ENCODE measurements around the gene HSDL1.
"Not testable (repeated sequence)": the region's sequence is repeated elsewhere in the genome, so short reads cannot be mapped to it uniquely, and the experiment has no call there.

The HSDL1 gene

DNA sequence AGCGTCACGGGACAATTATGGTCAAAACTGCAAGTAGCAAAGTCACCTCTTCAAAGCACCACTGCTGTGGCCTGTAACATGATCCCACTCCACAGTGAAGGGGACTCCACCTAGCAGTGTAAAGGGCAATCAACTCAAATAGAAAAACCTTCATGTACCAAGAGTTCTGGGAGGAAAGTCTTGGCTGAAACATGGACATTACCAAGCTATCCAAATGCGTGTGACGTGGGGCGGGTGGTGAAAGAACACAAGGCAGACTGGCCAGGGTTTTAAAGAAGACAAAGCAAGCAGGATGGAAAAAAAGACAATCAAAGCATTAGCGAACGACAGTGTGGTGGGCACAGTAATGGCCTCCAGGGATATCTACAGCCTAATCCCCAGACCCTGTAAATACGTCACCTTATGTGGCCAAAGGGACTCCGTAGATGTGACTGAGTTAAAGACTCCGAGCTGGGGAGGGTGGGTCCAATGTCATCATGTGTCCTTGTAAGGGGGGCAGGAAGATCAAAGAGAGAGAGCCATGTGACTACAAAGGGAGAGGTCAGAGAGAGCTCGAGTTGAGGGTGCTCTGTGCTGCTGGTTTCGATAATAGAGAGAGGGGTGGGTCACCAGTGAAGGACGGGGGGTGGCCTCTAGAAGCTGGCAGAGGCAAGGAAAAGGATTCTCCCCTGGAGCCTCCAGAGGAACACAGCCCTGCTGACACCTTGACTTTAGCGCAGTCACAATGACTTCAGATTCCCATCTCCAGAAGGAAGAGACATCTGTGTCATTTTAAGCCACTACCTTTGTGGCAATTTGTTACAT, 6.0 kb downstream of the HSDL1 start:
- peak in 1 of 5 experiments; percentile 81 for DNase-seq

DNA sequence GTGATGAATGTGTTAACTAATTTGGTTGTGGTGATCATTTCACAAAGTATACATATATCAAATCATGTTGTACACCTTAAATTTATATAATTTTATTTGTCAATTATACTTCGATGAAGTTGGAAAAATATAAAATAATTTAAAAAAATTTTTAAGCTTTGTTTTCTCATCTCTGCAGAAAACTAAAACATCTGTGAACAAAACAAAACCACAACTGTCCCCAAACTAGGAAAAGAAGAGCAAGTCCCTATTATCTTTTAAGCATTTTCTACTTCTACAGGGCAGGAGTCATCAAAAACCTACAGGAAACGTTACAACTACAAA, 6.5 kb downstream of the HSDL1 start:
- no peak for DNase-seq

DNA sequence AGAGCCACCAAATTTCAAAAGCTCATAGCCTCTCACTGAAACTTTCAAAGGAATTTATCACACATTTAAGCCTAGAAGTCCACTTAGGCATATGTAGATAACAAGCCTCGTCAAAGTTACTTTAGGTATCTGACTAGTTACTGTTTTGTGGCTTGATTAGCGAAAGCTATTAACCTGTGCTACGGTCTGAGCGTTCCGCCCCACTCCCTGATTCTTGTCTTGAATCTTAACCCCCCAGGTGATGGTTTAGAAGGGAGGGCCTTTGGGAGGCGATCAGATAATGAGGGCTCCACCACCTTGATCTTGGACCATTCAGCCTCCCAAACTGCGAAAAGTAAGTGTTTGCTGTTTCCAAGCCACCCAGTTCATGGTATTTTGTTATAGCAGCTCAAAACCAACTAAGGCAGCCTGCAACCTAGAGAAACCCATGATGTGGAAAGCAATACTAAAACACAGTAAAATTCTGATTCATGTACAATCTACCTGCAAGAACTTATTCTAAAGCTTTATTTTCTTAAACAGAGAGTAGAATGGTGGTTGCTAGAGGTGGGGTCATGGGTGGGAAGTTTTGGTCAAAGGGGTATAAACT, 7.1 kb downstream of the HSDL1 start:
- DNase-seq: no peak

- DNase-seq: no peak
Measured at GRCh38 chr16:84137287-84137686, 7.7 kb downstream of the HSDL1 start.

- DNase-seq: no peak
Measured at GRCh38 chr16:84136331-84137125, 8.4 kb downstream of the HSDL1 start.

DNA sequence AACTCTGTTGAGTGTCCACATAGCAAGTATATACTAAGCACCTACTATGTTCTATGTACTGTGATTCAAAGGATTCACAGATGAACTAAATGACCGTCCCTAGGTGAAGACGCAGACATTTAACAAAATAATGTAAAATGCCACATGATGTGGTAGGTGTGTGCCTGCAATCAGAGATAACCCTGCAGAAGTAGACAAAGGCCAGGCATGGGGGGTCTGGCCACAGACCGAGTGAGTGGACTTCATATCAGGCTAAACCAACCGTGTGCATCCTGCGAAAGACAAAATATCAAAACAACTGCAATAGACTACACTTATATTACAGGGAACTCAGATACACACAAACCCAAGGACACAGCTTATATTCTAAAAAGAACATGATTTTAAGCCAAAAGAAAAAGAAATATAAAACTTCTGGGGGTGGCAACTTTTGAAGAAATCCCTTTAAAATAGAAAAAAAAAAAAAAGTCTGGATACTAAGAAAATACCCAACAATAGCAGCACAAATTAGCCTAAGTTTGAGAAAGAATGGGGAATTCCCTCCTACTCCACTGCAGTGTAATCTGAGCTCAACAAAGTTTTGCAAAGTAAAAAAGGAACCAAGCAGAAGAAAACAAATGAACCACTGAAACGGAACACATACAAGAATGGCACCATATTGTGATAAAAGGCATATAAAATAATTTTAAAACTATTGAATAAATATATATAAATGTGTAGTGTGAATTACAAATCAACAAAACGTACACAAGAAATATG, 12.3 kb downstream of the HSDL1 start:
- no peak for DNase-seq

- DNase-seq: no peak
Measured at GRCh38 chr16:84131117-84131516, 13.9 kb downstream of the HSDL1 start.

GRCh38 chr16:84124257-84125073, 20.5 kb downstream of the HSDL1 start:
- no peak for DNase-seq

- no peak for DNase-seq
Measured at GRCh38 chr16:84121007-84121406, 24.0 kb downstream of the HSDL1 start.

DNA sequence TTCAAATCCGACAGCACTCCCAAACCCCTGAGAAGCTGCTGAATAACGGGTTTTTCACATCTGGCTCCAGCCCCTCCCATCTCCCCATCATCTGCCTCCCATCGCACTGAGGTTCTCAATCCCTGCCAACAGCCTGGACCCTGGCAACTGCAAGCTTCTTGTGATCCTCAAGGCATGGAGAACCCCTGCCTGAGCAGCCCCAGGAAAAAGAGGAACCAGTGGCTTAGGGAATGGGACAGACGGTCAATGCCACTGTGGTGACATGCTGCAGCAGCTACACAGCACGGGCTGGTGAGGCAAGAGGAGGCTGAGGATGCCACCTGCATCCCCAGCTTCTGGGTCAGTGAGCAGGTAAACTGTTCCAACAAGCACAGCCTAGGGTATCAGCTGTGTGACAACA, 25.0 kb downstream of the HSDL1 start:
- no peak for DNase-seq

DNA sequence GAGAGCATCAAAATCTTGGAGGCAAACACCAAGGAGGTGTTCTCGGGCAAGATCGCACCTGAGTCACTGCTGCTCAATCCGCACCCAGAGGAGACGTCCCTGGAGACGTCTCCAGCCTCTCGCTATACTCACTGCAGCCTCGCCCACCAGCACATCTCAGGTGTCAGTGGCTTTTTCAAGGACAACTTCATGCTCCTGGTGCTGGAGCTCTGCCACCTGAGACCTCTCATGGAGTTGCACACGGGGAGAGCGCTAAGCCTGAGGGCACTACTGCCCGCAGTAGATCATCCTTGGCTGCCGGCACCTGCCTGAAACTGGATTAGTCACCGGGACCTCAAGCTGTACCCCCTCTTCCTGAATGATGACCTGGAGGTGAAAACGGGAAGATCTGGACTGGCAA, 25.6 kb downstream of the HSDL1 start:
- DNase-seq: no peak

- not testable (repeated sequence) for DNase-seq
Measured at GRCh38 chr16:84118315-84118714, 26.7 kb downstream of the HSDL1 start.

GRCh38 chr16:84117494-84117843, 27.5 kb downstream of the HSDL1 start:
- DNase-seq: peak in 3 of 5 experiments; percentile 11 to 70 (median 18)

GRCh38 chr16:84116720-84117493, 28.1 kb downstream of the HSDL1 start, which contains the start of gene MBTPS1:
MBTPS1 (minus strand) TSS chr16:84116942; CDS start chr16:84101783, 15,159 bp downstream.
- DNase-seq: peak; percentile 96 to 99 (median 97)

- peak in 4 of 5 experiments; percentile 40 to 81 (median 62) for DNase-seq
Measured at GRCh38 chr16:84115919-84116719, 28.9 kb downstream of the HSDL1 start.

GRCh38 chr16:84111949-84112348, 33.0 kb downstream of the HSDL1 start:
- DNase-seq: not testable (repeated sequence)

DNA sequence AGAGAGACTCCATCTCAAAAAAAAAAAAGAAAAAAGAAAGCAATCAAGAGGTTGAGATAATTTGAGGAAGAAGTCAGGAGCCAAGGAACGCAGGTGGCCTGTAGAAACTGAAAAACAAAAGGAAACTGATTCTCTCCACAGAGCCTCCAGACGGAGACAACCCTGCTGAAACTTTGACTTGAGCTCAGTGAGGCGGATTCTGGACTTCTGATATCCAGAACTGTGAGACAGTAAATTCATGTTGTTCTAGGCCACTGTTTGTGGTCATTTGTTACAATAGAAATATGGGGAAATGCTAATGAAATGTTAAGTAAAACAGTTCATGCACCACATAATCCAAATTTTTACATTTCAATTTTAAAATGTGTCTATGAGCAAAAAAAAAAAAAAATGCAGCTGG, 33.5 kb downstream of the HSDL1 start:
- DNase-seq: no peak

DNA sequence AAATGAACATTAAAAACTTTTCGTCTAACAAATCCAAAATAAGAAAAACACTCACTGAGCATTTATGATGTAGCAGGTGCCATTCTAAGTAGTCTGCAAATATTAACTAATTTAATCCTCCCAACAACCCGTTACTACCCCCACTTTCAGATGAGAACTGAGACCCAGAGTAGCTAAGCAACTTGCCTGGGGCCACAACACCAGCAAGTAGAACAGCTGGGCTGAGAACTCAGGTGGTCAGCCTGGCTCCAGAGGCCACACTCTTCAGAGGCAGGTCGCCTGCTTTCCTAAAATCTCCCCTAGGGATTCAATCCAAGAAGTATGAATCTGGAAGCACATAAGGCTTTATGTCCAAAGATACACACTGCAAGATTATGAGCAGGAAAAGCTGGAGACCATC, 34.5 kb downstream of the HSDL1 start:
- no peak for DNase-seq

DNA sequence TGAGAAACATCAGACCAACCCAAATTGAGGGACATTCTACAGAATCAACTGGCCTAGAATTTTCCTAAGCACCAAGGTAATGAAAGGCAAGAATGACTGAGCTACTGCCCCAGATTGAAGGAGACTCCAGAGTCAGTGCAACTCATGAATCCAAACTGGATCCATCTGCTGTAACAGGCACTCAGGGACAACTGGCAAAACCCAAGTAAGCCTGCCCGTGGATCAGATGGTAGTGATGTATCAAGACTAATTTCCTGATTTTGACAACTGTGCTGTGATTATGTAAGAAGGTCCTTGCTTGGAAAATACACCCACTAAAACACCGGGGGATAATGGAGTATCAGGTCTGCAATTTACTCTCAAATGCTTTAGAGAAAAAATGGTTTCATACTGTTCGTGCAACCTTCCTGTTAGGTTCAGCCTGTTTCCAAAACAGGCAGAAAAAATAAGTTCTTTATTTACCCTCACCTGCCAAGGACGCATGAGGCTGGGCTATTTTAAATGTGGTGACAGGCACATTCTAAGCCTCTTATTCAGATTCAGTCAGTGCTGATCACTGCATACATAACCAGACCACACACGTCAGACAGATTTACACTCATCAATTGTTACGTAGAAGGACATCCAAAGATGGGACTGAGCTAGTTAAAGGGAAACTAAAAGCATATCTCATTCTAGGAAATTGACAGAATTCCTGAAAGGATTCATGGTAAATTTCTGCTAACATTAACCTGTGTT, 35.2 kb downstream of the HSDL1 start:
- no peak for DNase-seq

GRCh38 chr16:84107921-84108320, 37.1 kb downstream of the HSDL1 start:
- no peak for DNase-seq
